Left lung (tissue), 10 donors: ENCODE results near the gene CCL18. TPM values are rescaled to one million over a fixed set of nuclear protein-coding genes. Genes with fewer than 3 reads are reported as not detected.
"Not testable (repeated sequence)": the region's sequence is repeated elsewhere in the genome, so short reads cannot be mapped to it uniquely, and the experiment has no call there.

Source experiments
- ATAC-seq: fragments of 200-7000 bp; cut with Tn5 transposase; one replicate; pipeline ENCODE4 v1.9.1; 2020; ENCODE audit warnings: moderate library complexity
- DNase-seq, 4 donors: peaks; one replicate each; pipeline ENCODE4 v3.0.0-alpha.2; 2013 to 2020
- H3K27ac ChIP-seq, 2 donors: fragments of 200-600 bp; sonication (generic) in 1 of 2; one replicate each; pipeline versions ENCODE4 v1.5.0 to v1.8.0; 2020 to 2021
- H3K27me3 ChIP-seq, 2 donors: fragments of 200-600 bp; sonication (generic) in 1 of 2; one replicate each; pipeline versions ENCODE4 v1.5.0 to v1.8.0; 2020 to 2021
- H3K36me3 ChIP-seq, 2 donors: fragments of 200-600 bp; sonication (generic) in 1 of 2; one replicate each; pipeline versions ENCODE4 v1.5.0 to v1.8.0; 2020 to 2021
- H3K4me1 ChIP-seq, 2 donors: fragments of 200-600 bp; one replicate each; pipeline ENCODE4 v1.8.0; 2021
- H3K4me3 ChIP-seq, 2 donors: fragments of 200-600 bp; sonication (generic) in 1 of 2; one replicate each; pipeline versions ENCODE4 v1.5.0 to v1.8.0; 2020 to 2021; ENCODE audit warnings: mild to moderate bottlenecking in 1 of 2
- H3K9me3 ChIP-seq, 2 donors: fragments of 200-600 bp; sonication (generic) in 1 of 2; one replicate each; pipeline versions ENCODE4 v1.5.0 to v1.8.0; 2020 to 2021
- CTCF ChIP-seq, 2 donors: fragments of 200-600 bp; sonication (generic) in 1 of 2; IDR thresholded peaks; one replicate each; pipeline versions ENCODE4 v1.5.0 to v1.8.0; 2021; ENCODE audit warnings: antibody characterized with exemption in 2 of 2
- intact Hi-C, 2 donors: fragments of 100-400 bp; cut with DNase I; formaldehyde crosslinking; loops; one replicate each; pipeline versions ENCODE4 v1.11.2 to v1.14.2; 2022
- polyA plus RNA-seq, 6 donors: library from polyadenylated mRNA; unstranded; fragments of 120-200 nt; gene quantifications; one replicate each; pipeline ENCODE4 v1.2.1, GENCODE V29; 2013; ENCODE audit not compliant: insufficient read length in 6 of 6
- total RNA-seq, 2 donors: library from RNA; stranded (reverse); fragmentation: NEBNext Ultra II Directional; extraction: Animal tissue kit (Norgen Biotek cat#: 25700); gene quantifications; one replicate each; pipeline ENCODE4 v1.2.1, GENCODE V29; 2021
- donor health status: DM: no; HTN: yes; CAD: no.
- donor health status: DM: no; HTN: no; CAD: no.

The CCL18 gene
- total and polyA plus RNA-seq, 8 donors = 0.20 to 348 (median 227) TPM; not detected in 5

GRCh38 chr17:36089339-36089865 lies 25.3 kb downstream of the CCL18 start:
- intact Hi-C loops = no loop called here
- H3K4me1 ChIP-seq = peaks cover 3 to 57% of the 10 kb centered on the region in 2 donors
- no peak for TF ChIP-seq CTCF (IDR thresholded peaks at IDR 0.05)
- no peak for ATAC-seq
- peak overlapping the region in 1 of 2 donors; percentile 59 for H3K27ac ChIP-seq
- H3K27me3 ChIP-seq = no peaks in the 10 kb centered on the region
- no peaks in the 10 kb centered on the region for H3K36me3 ChIP-seq
- H3K9me3 ChIP-seq = no peaks in the 10 kb centered on the region
- peak overlapping the region in 1 of 2 donors; percentile 28 for H3K4me3 ChIP-seq
- DNase-seq = no peak

GRCh38 chr17:36089888-36090836 lies 26.1 kb downstream of the CCL18 start, which contains the start of gene CCL3:
CCL3 (minus strand) TSS chr17:36090143; CDS start chr17:36090058, 85 bp downstream.
- H3K27me3 ChIP-seq = no peaks in the 10 kb centered on the region
- DNase-seq (peak in 2 of 4 donors; percentile 10 to 41), ATAC-seq (peak; percentile 50)
- peak within 1 kb of the TSS in 1 of 2 donors; percentile 59 for H3K27ac ChIP-seq
- no peak for TF ChIP-seq CTCF (IDR thresholded peaks at IDR 0.05)
- H3K36me3 ChIP-seq = no peaks in the 10 kb centered on the region
- intact Hi-C loops = no loop called here
- peaks cover 3 to 51% of the 10 kb centered on the region in 2 donors for H3K4me1 ChIP-seq
- peak within 1 kb of the TSS in 1 of 2 donors; percentile 28 for H3K4me3 ChIP-seq
- H3K9me3 ChIP-seq = no peaks in the 10 kb centered on the region

- no peak for DNase-seq
- Histone ChIP-seq H3K27ac (no peak overlapping the region), H3K36me3 (no peaks in the 10 kb centered on the region), H3K9me3 (no peaks in the 10 kb centered on the region), H3K4me1 (peaks cover 0 to 37% of the 10 kb centered on the region in 2 donors), H3K27me3 (no peaks in the 10 kb centered on the region), H3K4me3 (no peak overlapping the region)
- no peak for ATAC-seq
- intact Hi-C loops = no loop called here
- TF ChIP-seq CTCF (IDR thresholded peaks at IDR 0.05) = no peak
Observed at GRCh38 chr17:36092230-36092629, 28.2 kb downstream of the CCL18 start.

- ATAC-seq, H3K4me3 ChIP-seq, intact Hi-C loops, DNase-seq, H3K9me3 ChIP-seq, H3K27me3 ChIP-seq, H3K27ac ChIP-seq, H3K36me3 ChIP-seq: not testable (repeated sequence)
- H3K4me1 ChIP-seq = peaks cover 0 to 37% of the 10 kb centered on the region in 2 donors
Observed at GRCh38 chr17:36092715-36093114, 28.6 kb downstream of the CCL18 start.

- H3K9me3 ChIP-seq = no peaks in the 10 kb centered on the region
- intact Hi-C loops = no loop called here
- ATAC-seq (no peak), DNase-seq (no peak)
- H3K4me3 ChIP-seq = no peak overlapping the region
- H3K27me3 ChIP-seq = no peaks in the 10 kb centered on the region
- H3K27ac ChIP-seq = no peak overlapping the region
- no peaks in the 10 kb centered on the region for H3K36me3 ChIP-seq
- H3K4me1 ChIP-seq = peaks cover 0 to 29% of the 10 kb centered on the region in 2 donors
- no peak for TF ChIP-seq CTCF (IDR thresholded peaks at IDR 0.05)
Observed at GRCh38 chr17:36094232-36094631, 30.2 kb downstream of the CCL18 start.
